GM12878 (cell line): Measurements from ENCODE around the gene PPIP5K2. TPM values are rescaled to one million over a fixed set of nuclear protein-coding genes. Genes with fewer than 3 reads are reported as not detected.

ENCODE experiments used
- ATAC-seq: fragments of 200-7000 bp; cut with Tn5 transposase; 3 replicates; pipeline ENCODE4 v1.9.1; 2020; ENCODE audit warnings: mild to moderate bottlenecking, moderate library complexity
- BruUV-seq: library from RNA; stranded (reverse); fragments of 400-500 nt; replicated peaks from 2 replicates; lab custom pipeline; 2021; lab: Mats Ljungman, UMichigan
- CTCF ChIA-PET: fragments of 300-600 bp; sonication (Branson Sonifier 250); formaldehyde crosslinking; extraction: SDS; loops from one replicate; lab custom pipeline; 2021; ENCODE audit warnings: inconsistent platforms; lab: Yijun Ruan, JAX
- POLR2A ChIA-PET: fragments of 350-600 bp; formaldehyde crosslinking; extraction: SDS; loops from one replicate; lab custom pipeline; 2021; ENCODE audit warnings: inconsistent platforms; lab: Charles Lee
- RAD21 ChIA-PET: fragments of 300-600 bp; sonication (Branson Sonifier 250); formaldehyde crosslinking; loops from one replicate; lab custom pipeline; 2023; ENCODE audit warnings: antibody characterized with exemption; ENCODE audit not compliant: unreplicated experiment; lab: Charles Lee
- SMC1A ChIA-PET: fragments of 300-600 bp; sonication (Branson Sonifier 250); formaldehyde crosslinking; loops from one replicate; lab custom pipeline; 2023; ENCODE audit not compliant: unreplicated experiment, uncharacterized antibody; lab: Charles Lee
- DNase-seq: peaks from one replicate; pipeline ENCODE4 v3.0.0-alpha.2; 2011; ENCODE audit warnings: low read depth, low spot score
- FAIRE-seq: peaks from 3 replicates; lab custom pipeline; 2011; peaks lifted over from hg19 to GRCh38; lab: Jason Lieb, UNC
- H2AFZ ChIP-seq: 2 replicates; pipeline ENCODE4 v1.6.0; 2011; ENCODE audit warnings: low read depth, low read length, control low read depth; ENCODE audit not compliant: control insufficient read depth
- H3K27ac ChIP-seq: 2 replicates; pipeline ENCODE4 v1.5.1; 2011; ENCODE audit warnings: control low read depth; ENCODE audit not compliant: control insufficient read depth, insufficient read depth
- H3K27me3 ChIP-seq, 2 experiments: replicated peaks in 1 of 2; 2 replicates each; pipeline versions ENCODE4 v1.6.0 to v1.6.1; 2011; ENCODE audit warnings: low read length in 1 of 2; ENCODE audit not compliant: control insufficient read depth in 2 of 2, insufficient read depth in 2 of 2
- H3K36me3 ChIP-seq, 2 experiments: 2 replicates each; pipeline ENCODE4 v1.5.1; 2011; ENCODE audit warnings: low read length in 1 of 2; ENCODE audit not compliant: control insufficient read depth in 2 of 2, insufficient read depth in 2 of 2
- H3K4me1 ChIP-seq: 2 replicates; pipeline ENCODE4 v1.6.1; 2011; ENCODE audit warnings: mild to moderate bottlenecking, low read length, moderate library complexity, mixed read lengths; ENCODE audit not compliant: control insufficient read depth, insufficient read depth
- H3K4me2 ChIP-seq: 2 replicates; pipeline ENCODE4 v1.6.0; 2011; ENCODE audit warnings: control low read depth; ENCODE audit not compliant: control insufficient read depth, insufficient read depth
- H3K4me3 ChIP-seq: fragments of 200-600 bp; sonication (generic); 2 replicates; pipeline ENCODE4 v1.5.1; 2016
- H3K79me2 ChIP-seq: 2 replicates; pipeline ENCODE4 v1.6.0; 2011; ENCODE audit warnings: low read length; ENCODE audit not compliant: control insufficient read depth, insufficient read depth
- H3K9ac ChIP-seq: 2 replicates; pipeline ENCODE4 v1.8.0; 2011; ENCODE audit warnings: low read length, control low read depth, mixed read lengths; ENCODE audit not compliant: control insufficient read depth, insufficient read depth
- H3K9me3 ChIP-seq: replicated peaks from 3 replicates; pipeline ENCODE4 v1.5.1; 2011; ENCODE audit warnings: mild to moderate bottlenecking, low read length; ENCODE audit not compliant: control insufficient read depth, insufficient read depth
- H4K20me1 ChIP-seq: 2 replicates; pipeline ENCODE4 v1.6.0; 2011; ENCODE audit not compliant: control insufficient read depth, insufficient read depth
- ATF7 ChIP-seq: fragments of 450-650 bp; IDR thresholded peaks from 2 replicates; pipeline ENCODE4 v1.6.1; 2016; ENCODE audit warnings: low read depth, mild to moderate bottlenecking
- FOXK2 ChIP-seq: fragments of 450-650 bp; IDR thresholded peaks from 2 replicates; pipeline ENCODE4 v1.6.1; 2017; ENCODE audit warnings: mild to moderate bottlenecking, moderate library complexity
- NR2F1 ChIP-seq: fragments of 450-650 bp; conservative IDR thresholded peaks from 2 replicates; pipeline ENCODE4 v1.6.1; 2017; ENCODE audit warnings: mild to moderate bottlenecking
- WGBS: methylation state at CpG from one replicate; pipeline ENCODE4 v1.1.6; 2016; ENCODE audit warnings: low lambda C conversion rate; ENCODE audit not compliant: insufficient replicate concordance, insufficient coverage; ENCODE audit errors: missing lambda C conversion rate; 5-methylcytosine and 5-hydroxymethylcytosine counted together
- in situ Hi-C: fragments of 300-500 bp; cut with MboI; formaldehyde crosslinking; loops from 9 replicates; pipeline ENCODE4 v1.14.3; 2018; ENCODE audit warnings: mixed read lengths
- intact Hi-C: fragments of 100-400 bp; cut with micrococcal nuclease; formaldehyde crosslinking; loops from one replicate; pipeline ENCODE4 v1.14.2; 2022; ENCODE audit not compliant: unreplicated experiment
- polyA plus RNA-seq, 11 experiments: library from polyadenylated mRNA; depleted of rRNA in 4 of 11; unstranded in 6 of 11; stranded (reverse) in 5 of 11; fragments of >200 nt; fragmentation: Nextera tagmentation in 4 of 11; fragmentation: Illumina TruSeq in 1 of 11; extraction: Ambion mirVana in 4 of 11; extraction: Trizol in 1 of 11; gene quantifications; 1 replicate in 1 of 11; 2 replicates in 10 of 11; pipeline versions ENCODE4 v1.2.1 to v1.2.3, GENCODE V29; 2011 to 2016; ENCODE audit warnings: inconsistent platforms in 2 of 11, missing spikeins in 2 of 11, low read depth in 1 of 11
- total RNA-seq, 4 experiments: library from RNA; depleted of rRNA in 3 of 4; stranded (reverse); fragments of >200 nt in 3 of 4; fragmentation: Illumina TruSeq in 1 of 4; extraction: Trizol in 1 of 4; gene quantifications; 2 replicates each; pipeline versions ENCODE4 v1.2.1 to v1.2.3, GENCODE V29; 2013 to 2021
- TF ChIP-seq, protein P1 (sequence below): fragments of 450-650 bp; IDR thresholded peaks from 2 replicates; pipeline ENCODE4 v1.6.1; 2016; ENCODE audit warnings: mild to moderate bottlenecking
- TF ChIP-seq, protein P2 (sequence below): fragments of 450-650 bp; IDR thresholded peaks from 2 replicates; pipeline ENCODE4 v1.6.1; 2017; ENCODE audit warnings: mild to moderate bottlenecking, moderate library complexity

The PPIP5K2 gene
- total and polyA plus RNA-seq, 10 of the 15 experiments (the other 5 are each of a cell fraction or from before 2014, with no cell fraction given) = 27.7 to 87.3 (median 58.6) TPM

DNA sequence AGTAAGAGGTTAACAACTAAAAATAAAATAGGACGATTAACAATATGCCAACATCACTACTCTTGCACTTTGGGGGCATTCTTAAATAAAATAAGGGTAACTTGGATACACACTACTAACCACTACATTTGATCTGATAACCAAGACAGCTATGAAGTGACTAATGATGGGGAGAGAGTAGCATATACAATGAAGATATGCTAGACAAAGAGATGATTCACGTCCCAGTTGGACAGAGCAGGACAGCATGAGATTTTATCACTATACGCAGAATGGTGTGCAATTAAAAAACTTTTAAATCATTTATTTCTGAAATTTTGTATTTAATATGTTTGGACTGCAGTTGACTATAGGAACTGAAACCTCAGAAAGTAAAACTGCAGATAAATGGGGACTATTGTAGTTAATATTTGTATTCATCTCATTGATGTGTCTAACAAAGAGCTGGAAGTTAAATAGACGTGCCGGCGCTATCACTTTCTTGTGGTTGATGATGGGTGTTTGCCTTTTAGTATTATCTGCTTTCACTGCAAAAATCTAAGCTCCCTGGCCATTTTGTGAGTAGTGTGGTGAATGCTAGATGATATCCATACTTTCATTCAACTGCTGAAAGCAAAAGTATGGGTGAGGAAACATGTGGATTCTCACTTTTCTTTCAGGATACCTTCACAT is 18.9 kb upstream of the PPIP5K2 start (continued):
- TF ChIP-seq, protein P1, sequence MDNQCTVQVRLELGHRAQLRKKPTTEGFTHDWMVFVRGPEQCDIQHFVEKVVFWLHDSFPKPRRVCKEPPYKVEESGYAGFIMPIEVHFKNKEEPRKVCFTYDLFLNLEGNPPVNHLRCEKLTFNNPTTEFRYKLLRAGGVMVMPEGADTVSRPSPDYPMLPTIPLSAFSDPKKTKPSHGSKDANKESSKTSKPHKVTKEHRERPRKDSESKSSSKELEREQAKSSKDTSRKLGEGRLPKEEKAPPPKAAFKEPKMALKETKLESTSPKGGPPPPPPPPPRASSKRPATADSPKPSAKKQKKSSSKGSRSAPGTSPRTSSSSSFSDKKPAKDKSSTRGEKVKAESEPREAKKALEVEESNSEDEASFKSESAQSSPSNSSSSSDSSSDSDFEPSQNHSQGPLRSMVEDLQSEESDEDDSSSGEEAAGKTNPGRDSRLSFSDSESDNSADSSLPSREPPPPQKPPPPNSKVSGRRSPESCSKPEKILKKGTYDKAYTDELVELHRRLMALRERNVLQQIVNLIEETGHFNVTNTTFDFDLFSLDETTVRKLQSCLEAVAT = no peak
- TF ChIP-seq FOXK2 = no peak
- TF ChIP-seq NR2F1 = no peak
- TF ChIP-seq, all 136 proteins: peak for 0

DNA sequence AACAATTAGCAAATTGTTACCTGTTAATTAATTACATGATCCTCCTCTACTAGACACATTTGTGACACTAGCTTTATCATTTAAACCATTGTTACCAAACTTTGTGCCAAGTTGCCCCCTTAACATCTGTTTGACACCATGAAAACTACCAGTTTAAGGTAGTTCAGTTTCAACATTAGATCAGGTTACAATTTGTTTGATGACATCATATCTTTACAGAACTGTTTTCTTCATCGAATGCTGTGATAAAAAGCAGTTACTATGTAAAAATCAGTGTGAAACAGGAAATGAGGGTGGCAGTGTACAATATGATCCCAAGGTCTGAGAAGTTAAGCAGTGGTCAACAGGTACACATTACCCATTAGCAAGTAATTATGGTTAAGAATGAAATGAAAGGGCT is 17.9 kb upstream of the PPIP5K2 start:
- ATAC-seq = no peak
- intact Hi-C loops (no loop called here), in situ Hi-C loops (no loop called here)
- TF ChIP-seq ATF7 = 0 out of 2 replicates have a peak, but pooled peaks have one; percentile 42
- TF ChIP-seq, protein P2, sequence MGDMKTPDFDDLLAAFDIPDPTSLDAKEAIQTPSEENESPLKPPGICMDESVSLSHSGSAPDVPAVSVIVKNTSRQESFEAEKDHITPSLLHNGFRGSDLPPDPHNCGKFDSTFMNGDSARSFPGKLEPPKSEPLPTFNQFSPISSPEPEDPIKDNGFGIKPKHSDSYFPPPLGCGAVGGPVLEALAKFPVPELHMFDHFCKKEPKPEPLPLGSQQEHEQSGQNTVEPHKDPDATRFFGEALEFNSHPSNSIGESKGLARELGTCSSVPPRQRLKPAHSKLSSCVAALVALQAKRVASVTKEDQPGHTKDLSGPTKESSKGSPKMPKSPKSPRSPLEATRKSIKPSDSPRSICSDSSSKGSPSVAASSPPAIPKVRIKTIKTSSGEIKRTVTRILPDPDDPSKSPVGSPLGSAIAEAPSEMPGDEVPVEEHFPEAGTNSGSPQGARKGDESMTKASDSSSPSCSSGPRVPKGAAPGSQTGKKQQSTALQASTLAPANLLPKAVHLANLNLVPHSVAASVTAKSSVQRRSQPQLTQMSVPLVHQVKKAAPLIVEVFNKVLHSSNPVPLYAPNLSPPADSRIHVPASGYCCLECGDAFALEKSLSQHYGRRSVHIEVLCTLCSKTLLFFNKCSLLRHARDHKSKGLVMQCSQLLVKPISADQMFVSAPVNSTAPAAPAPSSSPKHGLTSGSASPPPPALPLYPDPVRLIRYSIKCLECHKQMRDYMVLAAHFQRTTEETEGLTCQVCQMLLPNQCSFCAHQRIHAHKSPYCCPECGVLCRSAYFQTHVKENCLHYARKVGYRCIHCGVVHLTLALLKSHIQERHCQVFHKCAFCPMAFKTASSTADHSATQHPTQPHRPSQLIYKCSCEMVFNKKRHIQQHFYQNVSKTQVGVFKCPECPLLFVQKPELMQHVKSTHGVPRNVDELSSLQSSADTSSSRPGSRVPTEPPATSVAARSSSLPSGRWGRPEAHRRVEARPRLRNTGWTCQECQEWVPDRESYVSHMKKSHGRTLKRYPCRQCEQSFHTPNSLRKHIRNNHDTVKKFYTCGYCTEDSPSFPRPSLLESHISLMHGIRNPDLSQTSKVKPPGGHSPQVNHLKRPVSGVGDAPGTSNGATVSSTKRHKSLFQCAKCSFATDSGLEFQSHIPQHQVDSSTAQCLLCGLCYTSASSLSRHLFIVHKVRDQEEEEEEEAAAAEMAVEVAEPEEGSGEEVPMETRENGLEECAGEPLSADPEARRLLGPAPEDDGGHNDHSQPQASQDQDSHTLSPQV = no peak
- RAD21 ChIA-PET = no interaction called here
- H3K27ac ChIP-seq = no peak overlapping the region
- DNase-seq = no peak
- H3K4me2 ChIP-seq = no peak overlapping the region
- POLR2A ChIA-PET = no interaction called here
- no peaks in the 10 kb centered on the region for H3K9me3 ChIP-seq
- 100% methylated on average over 1 of the region's 1 CpG for WGBS
- no peaks in the 10 kb centered on the region for H3K79me2 ChIP-seq
- H4K20me1 ChIP-seq = no peaks in the 10 kb centered on the region
- no peaks in the 10 kb centered on the region for H3K27me3 ChIP-seq
- no peak overlapping the region for H2AFZ ChIP-seq
- CTCF ChIA-PET = interaction anchor here (1.0 kb wide), 2 partner anchors 14 to 421 kb away, joined by 3 read pairs; no protein-coding TSS in a partner anchor
- no TSS peak for BruUV-seq
- no peaks in the 10 kb centered on the region; a peak in 1 of 4 replicates for H3K36me3 ChIP-seq
- no peak overlapping the region for H3K9ac ChIP-seq
- no peak overlapping the region for H3K4me3 ChIP-seq
- no peak for FAIRE-seq
- H3K4me1 ChIP-seq = no peaks in the 10 kb centered on the region
- SMC1A ChIA-PET = interaction anchor here (0.8 to 1.3 kb wide), 2 partner anchors 40 to 346 kb away, joined by 3 read pairs; no protein-coding TSS in a partner anchor
